Esophagus muscularis mucosa (tissue), 4 donors: ENCODE measurements around the gene WDR48. TPM values are rescaled to one million over a fixed set of nuclear protein-coding genes. Genes with fewer than 3 reads are reported as not detected.

Experiments
- DNase-seq: peaks from one replicate; pipeline ENCODE4 v3.0.0-alpha.2; 2017; ENCODE audit errors: extremely low spot score
- H3K27ac ChIP-seq, 4 donors: fragments of 200-600 bp; sonication (generic); replicated peaks in 1 of 4; 1 replicate in 3 of 4; 2 replicates in 1 of 4; pipeline ENCODE4 v1.5.1; 2016 to 2019; ENCODE audit warnings: mild to moderate bottlenecking in 1 of 4
- H3K27me3 ChIP-seq, 4 donors: fragments of 200-600 bp; sonication (generic); one replicate each; pipeline versions ENCODE4 v1.5.1 to v1.6.0; 2016 to 2019
- H3K36me3 ChIP-seq, 4 donors: fragments of 200-600 bp; sonication (generic); one replicate each; pipeline ENCODE4 v1.5.1; 2016 to 2019
- H3K4me1 ChIP-seq, 4 donors: fragments of 200-600 bp; sonication (generic); one replicate each; pipeline ENCODE4 v1.5.1; 2016 to 2019
- H3K4me3 ChIP-seq, 4 donors: fragments of 200-600 bp; sonication (generic); 1 replicate in 2 of 4; 2 replicates in 2 of 4; pipeline ENCODE4 v1.5.1; 2016 to 2019; ENCODE audit warnings: mild to moderate bottlenecking in 4 of 4, moderate library complexity in 1 of 4
- H3K9me3 ChIP-seq, 4 donors: fragments of 200-600 bp; sonication (generic); 1 replicate in 3 of 4; 2 replicates in 1 of 4; pipeline ENCODE4 v1.5.1; 2016 to 2019
- EP300 ChIP-seq: sonication (generic); formaldehyde crosslinking; IDR thresholded peaks from one replicate; pipeline ENCODE4 v1.6.1; 2017; ENCODE audit warnings: antibody characterized with exemption
- POLR2A ChIP-seq: fragments of 450-650 bp; IDR thresholded peaks from one replicate; pipeline ENCODE4 v1.6.1; 2017; ENCODE audit warnings: antibody characterized with exemption, moderate library complexity, mild to moderate bottlenecking, low read depth
- POLR2AphosphoS5 ChIP-seq, 2 donors: sonication (generic); formaldehyde crosslinking; IDR thresholded peaks; one replicate each; pipeline ENCODE4 v1.6.1; 2017; ENCODE audit warnings: antibody characterized with exemption in 2 of 2
- WGBS: methylation state at CpG from one replicate; pipeline ENCODE4 v1.1.5; 2018; 5-methylcytosine and 5-hydroxymethylcytosine counted together
- intact Hi-C: fragments of 100-400 bp; cut with DNase I; formaldehyde crosslinking; loops from one replicate; pipeline ENCODE4 v1.15.1; 2023
- total RNA-seq, 4 donors: library from RNA; depleted of rRNA; stranded (reverse); fragments of >200 nt; gene quantifications; one replicate each; pipeline versions ENCODE4 v1.1.0 to v1.2.1, GENCODE V29; 2016
- TF ChIP-seq, protein P1 (sequence below), 3 experiments: fragments of 200-600 bp in 2 of 3; fragments of 450-650 bp in 1 of 3; sonication (generic) in 2 of 3; IDR thresholded peaks; one replicate each; pipeline ENCODE4 v1.5.1; 2017 to 2019; ENCODE audit warnings: antibody characterized with exemption in 3 of 3, mild to moderate bottlenecking in 2 of 3, moderate library complexity in 1 of 3

Gene WDR48
- total RNA-seq, 4 donors from 2014 or later = 25.9 to 40.0 (median 29.8) TPM

DNA sequence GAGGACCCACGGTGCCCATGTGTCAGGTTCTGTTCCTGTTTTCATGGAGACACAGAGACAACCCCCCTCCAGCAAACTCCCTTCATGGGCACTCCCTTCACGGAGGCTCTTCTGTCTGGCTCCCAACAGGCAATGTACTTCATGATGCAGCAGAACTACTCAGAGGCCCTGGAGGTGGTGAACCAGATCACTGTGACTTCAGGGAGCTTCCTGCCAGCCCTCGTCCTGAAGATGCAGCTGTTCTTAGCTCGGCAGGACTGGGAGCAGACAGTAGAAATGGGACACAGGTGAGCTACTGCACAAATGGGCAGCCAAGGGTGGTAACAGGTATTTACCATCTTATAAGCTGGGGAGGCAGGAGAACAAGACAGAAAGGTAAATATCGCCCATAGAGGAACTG is 62.6 kb downstream of the WDR48 start:
- Histone ChIP-seq H3K36me3 (peaks cover 0 to 50% (median 10%) of the 10 kb centered on the region in 4 donors), H3K27me3 (no peaks in the 10 kb centered on the region), H3K4me1 (no peaks in the 10 kb centered on the region), H3K27ac (no peak overlapping the region), H3K9me3 (no peaks in the 10 kb centered on the region), H3K4me3 (no peak overlapping the region)
- 90% methylated on average over 5 of the region's 5 CpGs for WGBS
- no peak for TF ChIP-seq POLR2A
- TF ChIP-seq EP300 = no peak
- TF ChIP-seq POLR2AphosphoS5 (IDR thresholded peaks at IDR 0.05) = no peak
- TF ChIP-seq, protein P1, sequence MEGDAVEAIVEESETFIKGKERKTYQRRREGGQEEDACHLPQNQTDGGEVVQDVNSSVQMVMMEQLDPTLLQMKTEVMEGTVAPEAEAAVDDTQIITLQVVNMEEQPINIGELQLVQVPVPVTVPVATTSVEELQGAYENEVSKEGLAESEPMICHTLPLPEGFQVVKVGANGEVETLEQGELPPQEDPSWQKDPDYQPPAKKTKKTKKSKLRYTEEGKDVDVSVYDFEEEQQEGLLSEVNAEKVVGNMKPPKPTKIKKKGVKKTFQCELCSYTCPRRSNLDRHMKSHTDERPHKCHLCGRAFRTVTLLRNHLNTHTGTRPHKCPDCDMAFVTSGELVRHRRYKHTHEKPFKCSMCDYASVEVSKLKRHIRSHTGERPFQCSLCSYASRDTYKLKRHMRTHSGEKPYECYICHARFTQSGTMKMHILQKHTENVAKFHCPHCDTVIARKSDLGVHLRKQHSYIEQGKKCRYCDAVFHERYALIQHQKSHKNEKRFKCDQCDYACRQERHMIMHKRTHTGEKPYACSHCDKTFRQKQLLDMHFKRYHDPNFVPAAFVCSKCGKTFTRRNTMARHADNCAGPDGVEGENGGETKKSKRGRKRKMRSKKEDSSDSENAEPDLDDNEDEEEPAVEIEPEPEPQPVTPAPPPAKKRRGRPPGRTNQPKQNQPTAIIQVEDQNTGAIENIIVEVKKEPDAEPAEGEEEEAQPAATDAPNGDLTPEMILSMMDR (IDR thresholded peaks at IDR 0.05) = no peak
- intact Hi-C loops = loop anchor here (5.0 kb wide), 1 partner anchor 78 kb away; the partner anchor contains the start of gene XIRP1
- DNase-seq = no peak

DNA sequence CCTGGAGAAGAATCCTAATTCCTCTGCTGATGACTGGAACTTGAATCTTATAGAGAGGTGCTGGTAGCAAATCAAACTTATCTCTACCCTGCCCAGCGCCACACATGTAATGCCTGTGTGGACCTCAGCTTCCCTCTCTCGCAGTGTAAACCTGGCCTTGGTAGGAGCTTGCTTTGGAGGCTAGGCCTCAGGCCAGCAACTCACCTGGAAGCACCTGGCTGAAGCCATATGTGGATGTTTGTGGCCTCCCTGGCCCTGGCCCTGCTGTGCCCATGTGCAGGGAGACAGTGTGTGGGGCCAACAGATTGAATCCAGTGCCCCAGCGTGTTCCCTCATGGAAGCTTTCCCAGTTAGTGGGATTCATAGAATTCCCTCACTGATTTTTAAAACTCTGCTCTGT is 64.1 kb downstream of the WDR48 start:
- TF ChIP-seq, protein P1 (IDR thresholded peaks at IDR 0.05) = no peak
- TF ChIP-seq EP300 (no peak), POLR2A (no peak), POLR2AphosphoS5 (IDR thresholded peaks at IDR 0.05) (no peak)
- H3K36me3 ChIP-seq = peaks cover 4 to 62% (median 9%) of the 10 kb centered on the region in 4 donors
- no peak overlapping the region for H3K4me3 ChIP-seq
- no peaks in the 10 kb centered on the region for H3K9me3 ChIP-seq
- H3K27ac ChIP-seq = no peak overlapping the region
- 87% methylated on average over 3 of the region's 3 CpGs for WGBS
- H3K27me3 ChIP-seq = no peaks in the 10 kb centered on the region
- intact Hi-C loops = no loop called here
- H3K4me1 ChIP-seq = no peaks in the 10 kb centered on the region
- DNase-seq = no peak

DNA sequence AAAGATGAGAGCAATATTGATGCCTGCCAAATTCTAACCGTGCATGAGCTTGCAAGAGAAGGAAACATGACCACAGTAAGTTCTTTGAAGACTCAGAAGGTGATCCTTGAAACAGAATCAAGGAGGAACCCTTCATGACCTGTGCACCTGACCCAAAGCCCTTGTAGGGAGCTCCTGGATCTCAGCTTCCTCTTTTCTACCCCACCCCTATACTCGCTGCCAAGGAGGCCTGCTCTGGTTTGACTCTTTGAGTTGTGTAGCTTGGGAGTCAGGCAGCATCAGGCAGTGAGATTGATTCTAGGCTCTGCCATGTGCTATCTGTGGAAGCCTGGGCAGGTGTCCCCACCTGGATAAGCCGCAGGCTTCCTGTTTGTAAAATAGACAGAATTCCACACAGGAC is 66.3 kb downstream of the WDR48 start:
- Histone ChIP-seq H3K4me1 (no peaks in the 10 kb centered on the region), H3K27me3 (no peaks in the 10 kb centered on the region), H3K4me3 (no peak overlapping the region), H3K36me3 (peaks cover 4 to 50% (median 9%) of the 10 kb centered on the region in 4 donors), H3K9me3 (no peaks in the 10 kb centered on the region), H3K27ac (no peak overlapping the region)
- TF ChIP-seq, protein P1 (IDR thresholded peaks at IDR 0.05) = no peak
- TF ChIP-seq POLR2AphosphoS5 (IDR thresholded peaks at IDR 0.05) = no peak
- TF ChIP-seq EP300 = no peak
- no peak for TF ChIP-seq POLR2A
- 86% methylated on average over 3 of the region's 3 CpGs for WGBS
- intact Hi-C loops = no loop called here
- no peak for DNase-seq

DNA sequence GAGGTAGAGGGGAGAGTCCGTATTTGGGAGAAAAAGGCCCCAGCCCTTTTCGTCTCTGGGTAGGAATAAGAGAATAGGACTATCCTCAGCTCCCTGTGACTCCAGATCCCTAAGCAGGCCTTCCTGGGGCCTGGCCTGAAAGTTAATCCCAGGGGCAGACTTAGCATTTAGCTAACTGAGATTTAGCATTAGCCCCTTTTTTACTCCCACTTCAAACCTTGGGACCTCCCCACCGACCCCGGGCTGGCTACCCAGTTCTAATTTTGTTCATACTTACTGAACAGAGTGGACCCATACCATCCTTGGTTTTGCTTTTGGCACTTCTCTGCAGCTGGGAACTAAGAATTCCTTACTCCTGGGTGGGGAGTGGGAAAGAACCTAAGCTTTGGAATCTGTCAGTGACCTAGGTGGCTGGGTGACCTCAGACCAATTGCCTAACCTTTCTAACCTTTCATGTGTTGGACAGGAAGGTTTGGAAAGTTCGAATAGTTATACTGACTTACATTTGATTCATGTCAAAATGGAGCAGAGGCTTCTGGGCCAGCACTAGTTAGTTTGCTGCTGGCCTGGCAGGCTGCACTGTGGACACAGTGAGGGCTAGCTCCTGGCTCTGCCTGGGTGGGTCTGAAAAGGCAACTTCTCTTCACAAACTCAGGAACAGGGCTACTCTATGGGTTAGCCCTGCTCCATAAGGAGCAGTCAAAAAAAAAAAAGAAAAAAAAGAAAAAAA is 67.3 kb downstream of the WDR48 start:
- H3K9me3 ChIP-seq = no peaks in the 10 kb centered on the region
- no peaks in the 10 kb centered on the region for H3K4me1 ChIP-seq
- intact Hi-C loops = no loop called here
- no peak overlapping the region for H3K4me3 ChIP-seq
- 72% methylated on average over 5 of the region's 5 CpGs for WGBS
- no peak for DNase-seq
- no peak overlapping the region for H3K27ac ChIP-seq
- H3K36me3 ChIP-seq = peaks cover 4 to 47% (median 9%) of the 10 kb centered on the region in 4 donors
- no peaks in the 10 kb centered on the region for H3K27me3 ChIP-seq
- TF ChIP-seq POLR2A (no peak), EP300 (no peak), POLR2AphosphoS5 (IDR thresholded peaks at IDR 0.05) (no peak)

DNA sequence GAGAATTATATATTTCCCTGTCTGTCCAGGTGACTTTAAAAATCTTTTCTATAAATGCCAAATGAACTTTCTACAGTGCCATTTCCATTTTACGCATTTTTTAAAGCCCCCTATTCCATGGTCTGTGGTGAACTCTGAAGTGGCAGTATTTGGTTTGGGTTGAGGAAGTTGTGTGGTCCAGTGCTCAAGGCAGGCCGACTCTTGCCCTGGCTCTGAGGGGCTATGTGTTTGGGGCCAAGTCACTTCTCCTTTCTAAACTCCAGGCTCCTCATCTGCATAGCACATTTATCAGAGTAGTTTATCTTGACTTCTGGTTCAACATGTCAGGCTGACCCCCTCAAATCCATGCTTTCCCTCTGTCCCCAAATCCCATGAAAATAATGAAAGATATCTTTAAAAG is 69.8 kb downstream of the WDR48 start:
- intact Hi-C loops = no loop called here
- Histone ChIP-seq H3K9me3 (no peaks in the 10 kb centered on the region), H3K27me3 (no peaks in the 10 kb centered on the region), H3K36me3 (peaks cover 4 to 43% (median 9%) of the 10 kb centered on the region in 4 donors), H3K4me3 (no peak overlapping the region), H3K27ac (no peak overlapping the region), H3K4me1 (peaks cover 3 to 13% (median 8%) of the 10 kb centered on the region in 4 donors)
- 88% methylated on average over 2 of the region's 2 CpGs for WGBS
- TF ChIP-seq, protein P1 (IDR thresholded peaks at IDR 0.05) = no peak
- TF ChIP-seq POLR2AphosphoS5 (IDR thresholded peaks at IDR 0.05) = no peak
- no peak for TF ChIP-seq POLR2A
- no peak for TF ChIP-seq EP300
- DNase-seq = no peak
